Measurements from ENCODE around the gene TMBIM6. TPM values are rescaled to one million over a fixed set of nuclear protein-coding genes. Genes with fewer than 3 reads are reported as not detected.

TMBIM6 gene
- total RNA-seq, 2 experiments from 2014 or later, result 120 to 170 TPM

DNA sequence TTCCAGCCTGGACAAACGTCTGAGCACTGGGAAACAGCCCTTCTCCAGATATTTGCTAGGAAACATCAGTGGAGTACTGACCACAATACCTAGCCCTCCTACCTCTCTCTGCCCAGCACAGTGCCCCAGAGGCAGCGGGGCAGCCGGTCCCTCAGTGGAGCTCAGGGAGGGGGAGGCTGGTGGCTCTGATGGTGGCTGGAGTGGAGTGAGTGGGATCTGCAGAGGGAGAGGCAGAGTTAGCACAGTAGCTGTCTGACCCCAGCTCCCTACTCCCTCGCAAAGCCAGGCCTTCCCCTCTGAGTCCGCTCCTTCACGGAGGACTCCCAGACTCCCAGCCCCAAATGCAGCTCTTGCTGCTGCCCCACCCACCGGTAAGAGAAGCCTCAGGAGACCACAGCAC is 56.9 kb downstream of the TMBIM6 start:
- intact Hi-C loops (cut with micrococcal nuclease; ENCODE audit: unreplicated experiment), result no loop called here
- Histone ChIP-seq H3K4me3 (ENCODE audit: low read depth, low read length, poor library complexity, severe bottlenecking) (no peak overlapping the region), H3K9me2 (ENCODE audit: insufficient read depth, low read length) (no peaks in the 10 kb centered on the region), H3K4me1 (ENCODE audit: insufficient read depth, low read length, poor library complexity, severe bottlenecking) (no peaks in the 10 kb centered on the region), H4K20me1 (ENCODE audit: insufficient read depth, low read length) (no peaks in the 10 kb centered on the region), H3K4me2 (ENCODE audit: low read length) (no peak overlapping the region), H2AFZ (ENCODE audit: low read length) (no peak overlapping the region), H3K9me3 (ENCODE audit: low read length) (no peaks in the 10 kb centered on the region), H3K79me2 (ENCODE audit: insufficient read depth, low read depth, low read length) (no peaks in the 10 kb centered on the region), H3K27ac (ENCODE audit: low read depth, low read length, poor library complexity, severe bottlenecking) (no peak overlapping the region), H3K36me3 (ENCODE audit: insufficient read depth, low read length) (no peaks in the 10 kb centered on the region; the same call in 1 of the 2 replicates)
- ChIA-PET POLR2A (interaction anchor here (1.8 kb wide), 1 partner anchor 22 kb away, joined by 4 read pairs; no protein-coding TSS in a partner anchor), CTCF (ENCODE audit: unreplicated experiment) (interaction anchor here (0.8 kb wide), 1 partner anchor 15 kb away, joined by 4 read pairs; no protein-coding TSS in a partner anchor)
- no TSS peak for BruUV-seq (replicated peaks)
- TF ChIP-seq, protein P1, sequence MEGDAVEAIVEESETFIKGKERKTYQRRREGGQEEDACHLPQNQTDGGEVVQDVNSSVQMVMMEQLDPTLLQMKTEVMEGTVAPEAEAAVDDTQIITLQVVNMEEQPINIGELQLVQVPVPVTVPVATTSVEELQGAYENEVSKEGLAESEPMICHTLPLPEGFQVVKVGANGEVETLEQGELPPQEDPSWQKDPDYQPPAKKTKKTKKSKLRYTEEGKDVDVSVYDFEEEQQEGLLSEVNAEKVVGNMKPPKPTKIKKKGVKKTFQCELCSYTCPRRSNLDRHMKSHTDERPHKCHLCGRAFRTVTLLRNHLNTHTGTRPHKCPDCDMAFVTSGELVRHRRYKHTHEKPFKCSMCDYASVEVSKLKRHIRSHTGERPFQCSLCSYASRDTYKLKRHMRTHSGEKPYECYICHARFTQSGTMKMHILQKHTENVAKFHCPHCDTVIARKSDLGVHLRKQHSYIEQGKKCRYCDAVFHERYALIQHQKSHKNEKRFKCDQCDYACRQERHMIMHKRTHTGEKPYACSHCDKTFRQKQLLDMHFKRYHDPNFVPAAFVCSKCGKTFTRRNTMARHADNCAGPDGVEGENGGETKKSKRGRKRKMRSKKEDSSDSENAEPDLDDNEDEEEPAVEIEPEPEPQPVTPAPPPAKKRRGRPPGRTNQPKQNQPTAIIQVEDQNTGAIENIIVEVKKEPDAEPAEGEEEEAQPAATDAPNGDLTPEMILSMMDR (conservative IDR thresholded peaks at IDR 0.05; ENCODE audit: low read length), result no peak
- TF ChIP-seq EZH2phosphoT487 (IDR thresholded peaks at IDR 0.05; ENCODE audit: borderline replicate concordance, low read depth, low read length), result no peak
- no peak for DNase-seq (ENCODE audit: low spot score)

DNA sequence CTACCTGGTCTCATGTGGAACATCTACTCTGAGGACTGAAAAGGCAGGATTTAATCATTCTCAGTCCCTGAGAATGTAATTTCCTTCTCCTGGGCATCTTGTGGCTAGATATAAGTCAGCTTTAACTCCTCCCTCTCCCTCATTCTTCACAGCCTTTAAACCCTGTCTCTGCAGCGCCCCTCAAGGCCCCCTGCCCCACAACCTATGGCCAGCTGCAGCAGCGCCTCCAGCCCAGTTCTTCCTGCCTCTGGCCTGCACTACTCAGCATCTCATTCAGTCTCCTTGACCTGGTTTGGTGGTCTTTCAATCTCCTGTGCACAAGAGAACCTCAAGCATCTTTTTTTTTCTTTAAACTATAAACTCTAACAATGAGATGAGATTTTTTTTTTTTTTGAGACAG is 57.6 kb downstream of the TMBIM6 start:
- CTCF ChIA-PET (ENCODE audit: unreplicated experiment), result no interaction called here

More for the DNA sequence above, 57.6 kb downstream of the TMBIM6 start:
- H3K27ac ChIP-seq (ENCODE audit: low read depth, low read length, poor library complexity, severe bottlenecking), result no peak overlapping the region
- H3K4me2 ChIP-seq (ENCODE audit: low read length), result no peak overlapping the region
- no peaks in the 10 kb centered on the region for H3K9me2 ChIP-seq (ENCODE audit: insufficient read depth, low read length)
- no peak overlapping the region for H3K4me3 ChIP-seq (ENCODE audit: low read depth, low read length, poor library complexity, severe bottlenecking)
- DNase-seq (ENCODE audit: low spot score), result no peak
- TF ChIP-seq, protein P1 (conservative IDR thresholded peaks at IDR 0.05; ENCODE audit: low read length), result no peak
- TF ChIP-seq EZH2phosphoT487 (IDR thresholded peaks at IDR 0.05; ENCODE audit: borderline replicate concordance, low read depth, low read length), result no peak
- no peaks in the 10 kb centered on the region; the same call in 1 of the 2 replicates for H3K36me3 ChIP-seq (ENCODE audit: insufficient read depth, low read length)
- no peak overlapping the region for H2AFZ ChIP-seq (ENCODE audit: low read length)
- intact Hi-C loops (cut with micrococcal nuclease; ENCODE audit: unreplicated experiment), result no loop called here
- no TSS peak for BruUV-seq (replicated peaks)
- no peaks in the 10 kb centered on the region for H3K79me2 ChIP-seq (ENCODE audit: insufficient read depth, low read depth, low read length)
- POLR2A ChIA-PET, result interaction anchor here (0.7 to 1.8 kb wide), 3 partner anchors 16 to 179 kb away, joined by 3 to 6 read pairs (median 4); no protein-coding TSS in a partner anchor
- H4K20me1 ChIP-seq (ENCODE audit: insufficient read depth, low read length), result no peaks in the 10 kb centered on the region
- H3K4me1 ChIP-seq (ENCODE audit: insufficient read depth, low read length, poor library complexity, severe bottlenecking), result no peaks in the 10 kb centered on the region
- H3K9me3 ChIP-seq (ENCODE audit: low read length), result no peaks in the 10 kb centered on the region

All from OCI-LY7 (cell line).